NK-92 (cell line): ENCODE data around the gene GLUD1.
"Not testable (repeated sequence)": the region's sequence is repeated elsewhere in the genome, so short reads cannot be mapped to it uniquely, and the experiment has no call there.

ENCODE experiments used
- DNase-seq: peaks from one replicate; lab custom pipeline; 2025; ENCODE audit not compliant: unreplicated experiment; lab: John Stamatoyannopoulos, UW

Gene GLUD1

DNA sequence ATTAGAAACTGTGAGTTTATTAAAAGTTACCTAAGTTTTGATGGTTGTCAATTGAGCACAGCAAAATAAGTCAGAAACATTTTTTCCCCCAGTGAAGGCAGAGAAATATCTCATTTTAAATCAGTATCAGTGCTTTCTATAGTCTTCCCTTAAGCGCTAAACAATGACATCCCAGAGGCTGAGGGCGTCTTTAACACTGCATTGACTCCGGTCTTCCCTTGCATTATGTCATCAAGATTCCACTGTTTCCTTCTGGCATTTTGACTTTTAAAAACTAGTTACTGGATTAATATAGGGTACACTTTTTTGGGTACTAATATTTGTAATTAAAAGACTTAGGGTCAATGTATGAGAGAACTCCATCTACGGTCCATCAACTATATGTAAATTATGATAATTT lies 3.9 kb downstream of the GLUD1 start:
- no peak for DNase-seq

DNA sequence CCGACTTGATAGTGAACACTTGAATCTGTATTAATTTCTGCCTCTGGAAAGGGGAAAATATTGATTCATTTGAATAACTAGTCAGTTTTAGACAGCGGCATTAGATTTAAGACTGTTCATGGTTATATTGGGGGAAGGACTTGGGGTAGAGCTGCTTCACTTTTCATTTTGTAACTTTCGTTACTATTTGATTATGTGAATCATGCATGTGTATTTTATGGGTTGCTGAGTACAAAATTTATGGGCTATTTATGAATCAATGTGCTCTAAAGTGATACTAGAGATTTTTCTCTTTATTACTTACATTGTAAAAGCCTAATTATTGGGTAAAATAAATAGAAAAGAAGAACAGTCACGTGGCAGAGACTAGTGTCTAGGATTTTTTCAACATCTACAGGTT lies 4.9 kb downstream of the GLUD1 start:
- no peak for DNase-seq

DNA sequence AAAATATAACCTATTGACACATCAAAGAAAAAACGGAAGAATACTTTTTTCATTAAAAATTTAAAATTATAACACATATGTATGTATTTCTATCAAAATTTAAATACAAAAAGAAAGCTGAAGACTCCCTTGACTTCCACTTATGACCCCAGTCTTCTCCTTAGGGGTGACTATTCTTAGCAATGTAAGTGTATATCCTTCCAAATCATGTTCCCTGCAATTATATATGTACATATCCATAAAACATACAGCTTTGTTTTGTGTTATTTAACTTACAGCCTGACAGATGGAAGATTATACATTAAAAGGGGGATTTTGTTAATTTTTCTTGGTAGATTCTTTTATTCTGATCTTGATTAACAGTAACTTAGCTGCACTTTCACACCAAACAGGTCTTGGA lies 9.1 kb downstream of the GLUD1 start:
- DNase-seq = no peak

DNA sequence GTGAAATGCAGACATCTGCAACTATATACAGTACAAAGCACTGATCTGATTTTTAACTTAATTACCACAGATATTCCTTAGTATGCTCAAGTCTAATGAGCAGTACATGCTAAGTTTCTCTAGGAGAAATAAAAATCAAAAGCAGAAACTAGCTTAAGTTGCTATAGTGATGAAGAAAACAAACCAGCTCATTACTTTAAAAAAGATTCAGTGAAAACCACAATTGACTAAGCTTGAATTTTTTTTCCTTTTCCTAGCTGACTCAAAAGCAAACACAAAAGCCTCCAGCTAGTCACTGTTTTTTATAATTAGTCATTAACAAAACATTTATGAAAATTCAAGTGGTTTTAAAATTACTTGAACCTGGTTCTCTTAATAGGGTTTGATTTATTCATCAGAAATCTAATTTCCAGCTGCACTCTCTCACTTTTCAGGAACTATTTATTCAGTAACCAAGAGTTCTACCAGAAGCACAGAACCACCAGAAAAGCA lies 10.3 kb downstream of the GLUD1 start:
- not testable (repeated sequence) for DNase-seq

DNA sequence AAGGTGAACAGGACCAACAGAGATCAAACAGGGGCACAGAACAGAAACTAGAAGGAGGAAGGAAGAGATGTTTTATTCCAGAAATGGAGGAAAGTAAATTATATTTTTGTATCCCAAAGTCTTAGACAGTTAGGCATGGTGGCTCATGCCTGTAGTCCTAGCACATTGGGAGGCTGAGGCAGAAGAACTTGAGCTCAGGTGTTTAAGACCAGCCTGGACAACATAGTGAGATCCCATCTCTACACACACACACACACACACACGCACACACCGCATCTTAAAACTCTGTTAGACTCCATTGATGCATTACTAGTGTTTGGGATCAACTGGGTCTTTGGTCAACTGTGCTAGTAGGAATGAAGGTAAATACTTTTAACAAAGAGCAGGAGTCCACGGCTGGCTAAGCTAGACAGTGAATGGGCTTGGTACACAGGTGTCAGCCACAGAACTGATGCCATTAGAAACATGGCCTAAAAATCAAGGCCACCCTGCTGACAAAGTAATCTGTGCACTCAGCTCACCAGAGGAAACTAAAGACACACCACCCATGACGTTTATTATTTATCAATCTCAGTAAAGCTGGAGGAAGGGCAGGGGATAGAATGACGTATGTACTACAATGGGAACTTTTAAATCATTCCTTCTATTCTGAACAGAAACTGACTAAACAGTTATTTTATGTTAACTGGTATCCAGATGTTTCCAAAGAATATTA lies 10.9 kb downstream of the GLUD1 start:
- DNase-seq = not testable (repeated sequence)

DNA sequence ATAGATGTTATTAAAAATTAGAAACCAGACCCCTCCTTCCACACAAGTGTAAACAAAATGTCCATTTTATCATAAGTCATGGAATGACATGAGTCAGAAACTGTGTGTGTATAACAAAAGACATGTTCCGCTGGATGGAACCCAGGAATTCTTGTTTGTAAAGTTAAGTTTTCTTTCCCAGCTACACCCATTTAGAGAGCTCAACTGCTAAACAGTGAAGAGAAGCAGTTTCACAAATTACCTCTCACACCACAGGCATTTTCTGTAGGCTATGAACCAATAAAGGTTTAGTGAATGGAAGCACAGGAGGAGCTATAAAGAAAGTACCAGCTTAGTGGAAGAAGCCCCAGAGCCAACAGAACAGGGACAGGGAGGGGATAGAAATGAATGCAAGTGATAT lies 12.4 kb downstream of the GLUD1 start:
- DNase-seq = not testable (repeated sequence)

DNA sequence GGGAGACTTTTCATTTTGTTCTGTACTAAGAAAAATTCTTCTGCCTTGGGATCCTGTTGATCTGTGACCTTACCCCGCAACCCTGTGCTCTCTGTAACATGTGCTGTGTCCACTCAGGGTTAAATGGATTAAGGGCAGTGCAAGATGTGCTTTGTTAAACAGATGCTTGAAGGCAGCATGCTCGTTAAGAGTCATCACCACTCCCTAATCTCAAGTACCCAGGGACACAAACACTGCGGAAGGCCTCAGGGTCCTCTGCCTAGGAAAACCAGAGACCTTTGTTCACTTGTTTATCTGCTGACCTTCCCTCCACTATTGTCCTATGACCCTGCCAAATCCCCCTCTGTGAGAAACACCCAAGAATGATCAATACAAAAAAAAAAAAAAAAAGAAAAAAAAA lies 13.1 kb downstream of the GLUD1 start:
- not testable (repeated sequence) for DNase-seq

DNA sequence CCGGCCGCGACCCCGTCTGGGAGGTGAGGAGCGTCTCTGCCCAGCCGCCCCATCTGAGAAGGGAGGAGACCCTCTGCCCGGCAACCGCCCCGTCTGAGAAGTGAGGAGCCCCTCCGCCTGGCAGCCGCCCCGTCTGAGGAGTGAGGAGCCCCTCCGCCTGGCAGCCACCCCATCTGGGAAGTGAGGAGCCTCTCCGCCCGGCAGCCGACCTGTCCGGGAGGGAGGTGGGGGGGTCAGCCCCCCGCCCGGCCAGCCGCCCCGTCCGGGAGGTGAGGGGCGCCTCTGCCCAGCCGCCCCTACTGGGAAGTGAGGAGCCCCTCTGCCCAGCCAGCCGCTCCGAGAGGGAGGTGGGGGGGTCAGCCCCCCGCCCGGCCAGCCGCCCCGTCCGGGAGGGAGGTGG lies 14.0 kb downstream of the GLUD1 start:
- DNase-seq = not testable (repeated sequence)

DNA sequence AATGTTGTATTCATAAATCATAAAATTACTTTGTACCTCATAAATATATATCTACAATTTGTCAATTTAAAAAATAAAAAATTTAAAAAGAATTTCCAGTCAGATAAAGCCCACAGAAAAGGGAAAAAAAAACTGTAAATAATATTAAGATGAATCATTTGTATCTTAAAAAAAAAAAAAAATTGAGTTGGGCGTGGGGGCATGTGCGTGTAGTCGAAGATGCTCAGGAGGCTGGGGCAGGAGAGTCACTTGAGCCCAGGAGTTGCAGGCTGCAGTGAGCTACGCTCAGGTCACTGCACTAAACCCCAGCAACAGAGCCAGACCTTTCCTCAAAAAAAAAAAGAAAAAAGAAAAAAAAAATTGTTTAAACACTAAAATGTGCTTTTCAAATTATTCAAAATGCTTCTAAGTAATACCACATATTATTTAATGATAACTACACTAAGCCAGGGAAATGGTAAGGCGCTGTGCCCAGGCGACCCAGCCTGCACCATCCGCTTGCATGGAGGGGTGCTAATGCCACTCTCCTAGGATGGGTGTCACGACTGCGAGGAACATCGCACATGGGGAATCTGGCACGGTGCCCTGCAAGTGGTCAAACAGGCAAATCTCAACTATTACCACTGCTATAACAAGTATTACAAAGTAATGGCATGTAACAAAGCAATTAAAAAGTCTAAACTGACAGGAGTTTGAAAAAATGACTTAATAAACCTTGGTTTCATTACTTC lies 15.4 kb downstream of the GLUD1 start:
- DNase-seq = no peak

DNA sequence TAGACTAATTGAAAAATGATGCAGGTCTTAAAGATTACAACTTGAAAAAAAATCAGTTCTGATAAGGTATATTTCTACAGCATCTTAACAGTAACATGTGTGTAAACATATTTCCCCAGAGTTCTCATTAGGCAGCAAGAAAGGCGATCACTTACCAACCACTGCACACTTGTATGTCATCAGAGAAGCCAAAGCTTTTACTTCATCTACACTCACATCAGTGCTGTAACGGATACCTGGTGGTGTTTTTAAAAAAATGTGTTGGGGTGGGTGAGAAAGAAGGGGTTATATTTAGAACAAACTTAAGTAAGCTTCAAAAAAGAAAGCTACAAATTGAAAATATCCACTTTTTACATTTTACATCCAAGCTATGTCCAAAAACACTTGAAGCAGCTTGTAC lies 18.2 kb downstream of the GLUD1 start:
- DNase-seq = not testable (repeated sequence)

DNA sequence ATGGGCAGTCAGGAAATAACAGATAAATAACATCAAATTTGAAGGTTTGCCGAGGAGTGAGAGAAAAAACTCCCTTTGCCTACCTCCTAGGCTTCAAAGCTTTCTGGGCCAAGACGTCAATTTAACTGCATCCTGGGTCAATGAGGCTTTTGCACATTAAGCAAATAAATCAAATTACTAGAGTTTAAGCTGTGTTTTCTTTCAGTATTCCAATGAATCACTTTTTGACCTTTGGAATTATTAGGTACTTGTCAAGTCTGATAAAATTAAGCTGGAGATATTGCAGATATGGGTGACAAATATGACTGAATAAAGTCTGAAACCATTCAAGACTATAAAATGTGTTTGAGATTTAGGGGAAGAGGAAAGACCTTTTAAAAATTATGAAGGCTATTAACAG lies 22.2 kb downstream of the GLUD1 start:
- no peak for DNase-seq

DNA sequence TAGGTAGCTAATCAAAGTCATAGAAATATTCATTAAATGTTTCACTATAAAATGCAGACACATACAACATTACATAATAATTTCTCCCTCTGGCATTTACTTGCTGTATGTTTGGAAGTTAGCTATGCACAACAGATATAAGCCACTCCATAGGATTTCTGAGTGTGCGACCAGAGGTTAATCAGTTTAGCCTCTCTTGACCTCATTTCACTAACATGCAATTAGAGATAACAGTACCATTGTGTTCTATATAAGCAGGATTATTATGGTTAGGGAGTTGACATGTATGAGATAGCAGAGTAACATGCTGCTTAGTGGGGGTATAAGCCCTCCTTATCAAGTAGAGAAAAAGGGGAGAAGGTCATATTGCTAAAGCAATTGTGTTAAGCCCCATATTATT lies 26.4 kb downstream of the GLUD1 start:
- no peak for DNase-seq

DNA sequence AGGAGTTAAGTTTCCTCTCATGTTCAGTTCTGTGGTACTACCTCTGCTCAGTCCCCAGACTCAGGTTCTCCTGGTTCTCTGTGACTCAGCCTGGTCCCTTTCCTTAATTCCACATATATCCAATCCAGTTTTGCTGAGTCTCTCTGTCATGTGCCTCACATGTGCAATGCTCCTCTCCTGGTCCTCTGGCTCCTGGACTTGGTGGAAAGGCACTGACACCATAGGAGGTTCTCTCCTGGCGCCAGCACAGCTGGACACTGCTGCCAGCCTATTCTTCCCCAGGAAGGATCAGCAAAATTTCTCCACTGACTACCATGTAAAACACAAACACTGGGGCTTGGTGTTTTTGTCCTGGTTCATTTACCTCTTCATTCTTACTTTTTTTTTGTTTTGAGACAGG lies 27.8 kb downstream of the GLUD1 start:
- no peak for DNase-seq

DNA sequence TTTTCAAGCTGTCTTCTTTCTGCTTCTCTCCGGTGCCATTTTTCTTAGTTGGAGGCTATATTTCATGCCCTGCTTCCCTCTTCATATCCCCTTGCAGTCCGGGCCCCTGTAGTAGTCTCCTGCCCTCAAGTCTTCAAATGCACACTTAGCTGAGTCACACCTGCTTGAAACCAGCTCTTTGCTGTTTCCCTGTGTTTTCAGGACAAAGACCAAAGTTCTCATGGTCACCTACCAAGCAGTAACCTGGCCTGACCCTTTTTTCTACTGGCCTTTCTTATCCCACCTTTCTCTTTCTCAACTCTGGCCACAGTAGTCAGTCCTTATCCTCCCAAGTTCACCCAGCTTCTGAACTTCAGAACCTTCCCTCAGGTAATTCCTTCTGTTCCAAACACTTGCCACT lies 28.5 kb downstream of the GLUD1 start:
- DNase-seq = no peak

DNA sequence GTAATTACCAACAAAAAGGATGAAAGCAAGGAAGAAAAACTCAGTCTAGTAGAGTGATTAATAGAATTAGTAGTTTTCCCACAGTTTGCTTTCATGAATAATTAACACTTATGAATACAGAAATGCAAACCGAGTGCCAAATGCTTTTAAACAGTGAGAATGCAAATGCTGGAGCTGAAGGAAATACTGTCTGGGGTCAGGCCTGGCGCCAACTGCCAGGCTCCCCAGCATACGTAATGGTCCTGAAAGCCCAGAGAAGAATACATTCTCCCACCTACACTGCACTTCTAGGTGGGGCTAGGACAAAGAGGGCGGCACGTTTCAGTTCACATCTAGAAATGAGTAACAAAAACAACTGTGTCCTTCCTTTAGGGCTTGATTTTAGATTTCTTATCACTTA lies 30.0 kb downstream of the GLUD1 start:
- no peak for DNase-seq

DNA sequence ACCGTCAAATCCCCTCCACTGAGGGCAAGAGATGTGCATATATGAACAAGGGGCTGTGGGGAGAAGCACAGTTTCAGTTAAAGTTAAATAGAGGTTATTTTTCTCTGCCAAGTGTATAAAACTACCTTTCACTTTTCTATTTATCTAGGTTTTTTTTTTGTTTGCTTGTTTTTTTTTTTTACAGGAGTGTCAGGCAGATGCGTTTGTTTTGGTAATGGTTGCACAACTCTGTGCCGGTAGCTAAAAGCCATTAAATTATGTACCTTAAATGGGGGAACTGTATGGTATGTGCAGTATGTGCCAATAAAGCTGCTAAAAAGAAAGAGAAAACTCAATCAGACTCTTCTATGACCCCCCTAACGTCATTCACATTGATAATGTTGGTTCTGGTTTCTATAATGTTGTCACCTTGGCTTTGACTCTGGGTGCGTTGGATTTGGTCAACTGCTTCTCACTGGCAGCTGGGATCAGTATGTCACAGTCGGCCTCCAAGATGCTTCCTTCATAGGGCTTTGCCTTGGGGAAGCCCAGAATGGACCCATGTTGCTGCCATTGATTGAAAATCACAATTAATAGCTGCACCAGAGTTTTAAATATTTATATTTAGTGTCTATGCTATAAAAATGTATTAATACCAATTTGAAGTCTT lies 34.2 kb downstream of the GLUD1 start:
- no peak for DNase-seq

DNA sequence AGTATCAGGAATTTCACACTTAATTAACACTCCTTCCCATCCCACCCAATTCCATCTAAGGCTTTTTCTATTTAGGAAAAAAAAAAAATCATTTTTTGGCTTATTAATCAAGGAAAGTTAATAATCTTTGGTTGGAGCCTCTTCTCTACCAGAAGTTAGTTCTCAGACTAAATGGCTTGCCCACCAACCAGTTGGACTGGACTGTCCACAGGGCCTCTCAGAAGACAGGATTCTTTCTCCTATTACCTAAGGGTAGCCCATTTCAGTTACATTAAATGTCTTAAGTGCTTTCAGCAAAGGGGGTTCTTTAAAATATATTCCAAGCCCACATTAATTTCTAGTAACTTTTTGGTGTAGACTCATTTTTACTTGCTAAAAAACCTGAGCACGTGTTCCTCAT lies 35.2 kb downstream of the GLUD1 start:
- DNase-seq = no peak

DNA sequence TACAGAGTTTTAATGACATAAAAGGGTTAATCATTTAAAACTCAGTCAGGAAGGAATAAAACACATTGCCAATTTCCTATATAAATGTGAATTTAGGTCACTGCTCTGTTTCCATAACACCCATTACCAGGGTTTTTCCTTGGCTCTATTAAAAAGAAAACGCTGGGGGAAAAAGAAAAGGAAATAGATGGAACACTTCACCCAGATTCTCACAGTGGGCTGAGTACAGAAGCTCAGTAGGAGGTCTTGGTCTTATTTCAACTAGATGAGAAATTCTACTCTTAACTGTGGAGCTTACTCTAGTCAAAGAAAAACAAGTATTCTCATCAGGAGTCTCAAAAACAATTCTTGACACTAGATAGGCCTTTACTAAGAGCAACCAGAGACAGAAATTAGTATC lies 36.5 kb downstream of the GLUD1 start:
- DNase-seq = no peak

DNA sequence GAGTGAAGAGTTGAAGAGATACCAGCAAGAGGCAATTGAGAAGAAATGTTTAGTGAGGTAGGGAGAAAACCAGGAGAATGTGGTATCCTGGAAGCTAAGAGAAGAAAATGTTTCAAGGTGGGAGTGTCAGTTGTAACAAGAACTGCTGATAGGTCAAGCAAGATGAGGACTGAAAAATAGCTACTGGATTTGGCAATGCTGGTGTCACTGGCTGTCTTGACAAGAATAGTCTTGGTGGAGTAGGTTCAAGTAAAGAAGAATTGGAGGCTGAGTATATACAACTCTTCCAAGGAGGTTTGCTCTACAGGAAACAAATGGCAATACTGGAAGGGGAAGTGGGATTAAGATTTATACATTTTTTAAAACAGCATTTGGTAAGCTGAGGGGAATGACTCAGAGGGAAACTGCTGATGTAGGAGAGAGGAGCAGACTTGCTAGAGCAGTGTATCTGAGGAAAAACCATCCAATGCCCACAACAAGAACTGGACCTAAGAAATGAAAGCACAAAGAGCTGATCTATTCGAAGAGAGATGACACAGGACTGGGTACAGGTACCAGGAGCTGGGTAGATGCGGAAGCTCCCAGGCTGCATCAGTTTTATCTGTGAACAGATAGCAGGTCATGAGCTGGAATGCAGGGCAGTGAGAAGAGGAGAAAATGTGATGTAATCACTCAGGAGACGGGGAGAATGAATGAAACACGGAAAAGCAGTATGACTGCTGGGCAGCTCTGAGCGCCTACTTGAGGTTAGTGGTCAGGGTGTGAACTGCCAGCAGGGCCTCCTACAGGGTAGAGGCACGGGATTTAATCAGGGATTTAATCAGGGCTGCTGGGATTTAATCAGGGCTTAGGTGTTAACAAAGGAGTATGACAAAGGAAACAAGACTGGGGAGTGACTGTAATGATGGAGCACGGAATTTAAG lies 40.0 kb downstream of the GLUD1 start:
- no peak for DNase-seq

DNA sequence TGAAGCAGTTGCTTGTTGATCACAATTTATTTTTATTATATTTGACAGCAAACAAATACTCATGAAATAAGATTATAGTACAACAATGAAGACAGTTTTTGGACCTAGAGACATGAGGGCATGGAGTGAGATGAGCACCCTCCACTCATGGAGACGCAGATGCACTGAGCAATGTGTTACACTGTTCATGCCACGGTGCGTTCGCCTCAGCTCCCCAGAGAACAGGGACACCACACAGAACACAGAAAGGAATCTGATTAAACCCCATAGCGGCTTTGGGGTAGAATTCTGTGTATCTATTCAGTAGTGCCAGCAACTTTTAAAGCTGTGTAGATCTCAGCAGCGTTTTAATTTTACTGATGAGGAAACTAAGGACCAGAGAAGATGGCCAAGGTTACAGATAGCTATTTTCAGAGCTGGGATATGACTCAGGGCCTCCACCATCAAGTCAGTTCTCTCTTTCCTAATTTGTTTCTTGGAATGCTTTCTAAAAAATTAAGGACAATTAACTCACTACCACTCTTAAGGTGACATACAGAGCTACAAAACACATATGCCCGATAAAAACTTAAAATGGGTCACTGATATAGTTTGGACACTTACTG lies 41.0 kb downstream of the GLUD1 start:
- no peak for DNase-seq

DNA sequence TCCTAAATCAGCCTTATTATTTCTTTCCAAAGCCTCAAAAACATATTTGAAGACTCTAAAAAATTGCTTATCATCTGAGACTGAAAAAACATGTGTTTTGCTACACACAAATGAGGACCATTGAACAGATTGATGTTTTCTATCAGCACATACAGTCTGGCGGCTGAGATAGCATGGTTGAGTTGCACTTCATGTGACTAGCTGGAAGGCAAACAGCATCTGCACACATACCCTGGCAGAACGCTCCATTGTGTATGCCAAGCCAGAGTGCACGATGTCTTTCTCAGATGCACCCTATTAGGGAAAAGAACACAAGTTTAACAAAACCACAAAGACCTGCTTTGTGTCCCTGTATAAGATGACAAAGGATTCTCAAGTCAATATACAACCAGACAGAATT lies 41.5 kb downstream of the GLUD1 start:
- DNase-seq = no peak
